HG03469 (cell line): Measurements from ENCODE around the gene CAMK1G.

Experiments
- ATAC-seq: cut with Tn5 transposase; IDR thresholded peaks from one replicate; pipeline ENCODE4 v1.9.1; 2021; ENCODE audit warnings: mild to moderate bottlenecking, moderate library complexity, moderate number of reproducible peaks; ENCODE audit not compliant: unreplicated experiment

Gene CAMK1G

DNA sequence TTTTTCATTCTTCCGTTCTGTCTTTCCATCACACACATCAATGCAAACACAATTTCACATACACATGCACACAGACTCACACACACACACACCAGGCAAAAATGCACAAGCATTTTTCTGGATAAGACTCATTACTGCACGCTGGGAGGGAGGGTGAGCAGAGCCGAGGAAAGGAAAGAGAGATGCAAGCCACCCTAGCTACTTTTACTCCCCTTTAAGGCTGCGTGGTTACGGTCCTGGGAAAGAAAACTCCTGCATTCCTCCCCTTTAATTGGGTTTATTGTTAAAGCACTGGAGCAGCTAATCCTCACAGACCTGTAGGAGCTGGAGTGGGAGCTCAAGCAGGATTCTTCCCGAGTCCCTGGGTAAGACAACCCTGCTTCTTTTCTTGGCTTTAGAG, at the start of gene CAMK1G:
TSS of gene CAMK1G (plus strand) at position 307 of the 400 bp plus-strand sequence. CDS start 11,270 bp downstream, outside the sequence.
- no peak for ATAC-seq

GRCh38 chr1:209534496-209535250, 48.8 kb upstream of the CAMK1G start:
- ATAC-seq = no peak

DNA sequence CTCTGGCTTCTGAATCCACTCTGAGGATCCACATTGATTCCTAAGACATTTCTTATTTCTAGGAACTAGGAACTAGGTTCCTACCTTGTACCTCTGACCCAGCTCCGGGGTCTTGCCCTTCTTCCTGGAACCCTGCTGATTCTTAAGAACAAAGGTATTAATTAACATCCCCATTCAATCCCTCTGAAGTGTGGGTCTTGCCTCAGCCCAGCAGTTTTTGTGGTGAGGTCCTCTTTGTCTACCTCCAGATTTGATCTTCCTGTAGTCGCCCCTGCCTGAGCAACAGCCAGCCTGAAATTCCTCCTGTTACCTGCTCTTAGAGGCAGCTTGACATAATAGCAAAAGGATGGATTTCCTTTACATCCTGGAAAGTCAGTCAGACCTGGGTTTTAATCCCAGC, 46.7 kb upstream of the CAMK1G start:
- no peak for ATAC-seq

GRCh38 chr1:209537336-209538114, 46.0 kb upstream of the CAMK1G start:
- ATAC-seq = no peak

GRCh38 chr1:209539576-209539975, 43.9 kb upstream of the CAMK1G start:
- ATAC-seq = no peak

- ATAC-seq = no peak
These were observed 40.9 kb upstream of the CAMK1G start for GRCh38 chr1:209542585-209542984.

GRCh38 chr1:209544098-209544497, 39.4 kb upstream of the CAMK1G start:
- ATAC-seq = no peak

DNA sequence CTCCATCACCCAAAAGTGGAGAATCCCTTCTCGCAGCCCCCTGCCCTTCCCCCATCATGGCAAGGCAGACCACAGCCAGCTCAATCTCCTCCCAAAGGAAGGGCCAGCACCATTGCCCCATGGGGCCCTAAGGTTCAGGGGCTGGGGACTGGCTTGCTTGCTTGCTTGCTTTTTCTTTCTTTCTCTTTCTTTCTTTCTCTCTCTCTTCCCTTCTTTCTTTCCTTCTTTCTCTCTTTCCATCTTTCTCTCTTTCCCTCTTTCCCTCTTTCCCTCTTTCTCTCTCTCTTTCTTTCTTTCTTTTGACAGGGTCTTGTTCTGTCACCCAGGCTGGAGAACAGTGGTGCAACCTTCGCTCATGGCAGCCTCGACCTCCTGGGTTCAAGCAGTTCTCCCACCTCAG, 38.1 kb upstream of the CAMK1G start:
- ATAC-seq = no peak

GRCh38 chr1:209546390-209547085, 37.0 kb upstream of the CAMK1G start:
- ATAC-seq = no peak

GRCh38 chr1:209547626-209548025, 35.9 kb upstream of the CAMK1G start:
- ATAC-seq = no peak

- ATAC-seq = no peak
These were observed 33.9 kb upstream of the CAMK1G start for GRCh38 chr1:209549443-209550205.

DNA sequence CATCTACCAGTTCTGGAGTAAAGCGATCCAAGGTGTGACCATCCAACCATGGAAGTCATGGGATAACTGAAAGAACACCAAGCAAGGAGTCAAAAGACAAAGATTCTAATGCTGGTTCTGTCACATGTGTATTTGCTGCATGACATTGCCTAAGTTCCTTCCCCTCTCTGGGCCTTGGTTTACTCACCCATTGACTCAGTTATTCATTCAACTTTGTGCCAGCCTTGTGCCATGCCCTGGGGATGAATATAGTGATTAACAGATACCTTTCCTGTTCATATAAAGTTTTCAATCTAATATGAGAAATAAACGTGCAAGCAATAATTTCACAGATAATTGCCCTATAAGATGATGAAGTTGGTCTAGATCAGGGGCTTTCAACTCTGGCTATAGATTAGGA, 33.0 kb upstream of the CAMK1G start:
- ATAC-seq = no peak

DNA sequence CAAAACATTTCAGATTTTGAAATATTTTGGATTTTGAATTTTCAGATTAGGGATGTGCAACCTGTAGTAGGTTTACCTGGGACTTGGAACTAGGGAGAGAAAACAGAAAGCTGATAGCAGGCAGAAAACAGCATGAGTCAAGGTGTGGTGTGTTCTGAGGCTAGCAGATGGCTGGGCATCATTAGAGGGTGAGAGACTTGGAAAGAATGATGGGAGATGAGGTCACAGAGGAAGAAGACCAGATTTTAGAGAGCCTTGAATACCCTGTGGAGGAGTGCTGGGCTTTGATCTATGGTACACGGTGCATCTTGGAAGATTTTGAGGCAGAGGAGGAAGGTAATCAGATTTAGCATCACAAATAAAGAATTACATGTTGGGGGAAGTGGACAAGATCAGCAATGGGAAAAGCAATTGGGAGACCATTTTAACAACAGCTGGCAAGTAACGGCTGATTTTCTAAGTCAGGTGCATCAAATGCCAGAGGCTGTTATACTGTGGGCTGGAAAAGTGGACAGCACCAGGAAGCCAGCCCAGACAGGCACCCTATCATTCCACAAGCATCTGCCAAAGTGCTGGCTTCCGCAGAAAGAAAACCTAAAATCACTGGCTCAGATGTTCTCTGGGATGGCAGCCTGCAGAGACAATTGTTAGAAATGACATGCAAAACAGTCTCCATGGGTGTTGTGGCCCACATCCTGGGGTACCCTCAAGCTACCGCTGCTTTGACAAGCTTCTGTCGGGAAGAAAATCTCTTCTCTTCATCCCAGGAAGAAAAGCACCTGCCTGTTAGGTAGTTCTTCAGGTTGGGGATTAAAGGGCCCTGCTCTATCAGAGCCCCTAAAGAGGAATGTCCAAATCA, 30.9 kb upstream of the CAMK1G start:
- ATAC-seq = no peak

DNA sequence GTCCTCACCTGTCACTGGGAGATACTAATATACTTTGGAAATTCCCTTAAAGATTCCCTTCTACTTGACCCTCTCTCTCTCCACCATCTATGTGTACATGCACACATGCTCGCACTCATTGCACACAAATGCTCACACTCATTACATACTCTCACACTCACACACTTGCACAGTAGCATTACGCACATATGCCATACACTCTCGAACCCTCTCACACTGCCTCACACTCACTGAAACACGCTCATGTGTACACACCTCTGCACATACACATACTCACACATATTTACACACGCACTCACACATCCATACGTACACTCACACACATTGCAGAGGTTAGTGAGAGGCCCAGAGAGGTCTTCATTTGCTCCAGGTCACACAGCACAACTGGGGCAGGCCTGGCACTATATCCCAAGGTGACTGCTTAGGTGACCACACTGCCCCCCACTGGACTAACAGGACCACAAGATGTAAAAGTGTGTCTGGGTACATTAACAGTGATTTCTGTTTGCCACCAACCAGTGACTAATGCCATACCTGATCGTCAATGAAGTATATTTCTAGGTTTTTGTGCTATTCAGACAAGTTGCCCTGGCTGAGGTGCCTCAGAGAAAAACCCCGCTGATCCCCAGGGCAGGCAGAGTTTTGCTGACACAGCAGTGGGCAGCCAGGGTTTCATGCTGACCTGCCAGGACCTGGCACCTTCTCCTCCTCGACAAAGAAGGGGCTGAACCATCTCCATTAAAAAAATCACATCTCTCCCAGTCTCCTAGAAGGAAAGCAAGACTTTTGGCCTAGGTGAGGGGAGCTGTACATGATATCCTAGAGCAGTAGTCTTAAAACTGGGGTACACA, 28.5 kb upstream of the CAMK1G start:
- ATAC-seq = no peak

DNA sequence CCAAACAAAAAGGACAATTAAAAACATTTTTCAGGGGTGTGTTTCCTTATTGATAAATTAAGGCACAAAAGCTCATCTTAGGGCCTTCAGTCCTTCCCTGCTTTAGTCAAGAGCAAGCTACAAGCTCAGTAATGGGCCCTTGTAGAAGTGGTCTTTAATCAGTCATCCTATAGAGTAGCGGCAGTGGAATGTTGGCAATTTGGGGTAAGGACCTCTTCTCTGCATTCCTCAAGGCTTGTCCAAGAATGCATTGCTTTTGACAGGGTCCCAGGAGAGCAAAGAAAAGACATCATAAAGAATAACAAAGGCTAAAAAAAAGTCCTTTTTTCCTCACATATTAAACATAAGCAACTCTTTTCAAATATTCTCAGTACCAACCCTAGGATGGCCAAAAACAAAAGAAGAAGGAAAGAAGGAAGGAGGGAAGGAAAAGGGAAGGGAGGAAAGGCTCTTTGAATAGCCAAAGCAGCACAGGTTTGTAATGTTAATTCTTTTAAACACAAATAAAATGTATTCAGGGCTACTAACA, 27.3 kb upstream of the CAMK1G start:
- no peak for ATAC-seq

- no peak for ATAC-seq
These were observed 26.3 kb upstream of the CAMK1G start for GRCh38 chr1:209557221-209557620.

- no peak for ATAC-seq
These were observed 23.0 kb upstream of the CAMK1G start for GRCh38 chr1:209560529-209560928.

- ATAC-seq = no peak
These were observed 22.6 kb upstream of the CAMK1G start for GRCh38 chr1:209560952-209561351.

- ATAC-seq = no peak
These were observed 22.0 kb upstream of the CAMK1G start for GRCh38 chr1:209561532-209561931.
